Uterus (tissue), 2 donors: ENCODE measurements around the gene DAB2IP.

Source experiments
- POLR2A ChIP-seq, 2 donors: fragments of 450-650 bp; IDR thresholded peaks; one replicate each; pipeline ENCODE4 v1.6.1; 2016; ENCODE audit warnings: antibody characterized with exemption in 2 of 2, mild to moderate bottlenecking in 1 of 2, moderate library complexity in 1 of 2
- TF ChIP-seq, protein P1 (sequence below), 4 experiments: fragments of 200-600 bp in 2 of 4; fragments of 450-650 bp in 2 of 4; sonication (generic) in 2 of 4; IDR thresholded peaks; one replicate each; pipeline ENCODE4 v1.5.1; 2016 to 2019; ENCODE audit warnings: antibody characterized with exemption in 4 of 4, mild to moderate bottlenecking in 2 of 4, moderate library complexity in 1 of 4

DNA sequence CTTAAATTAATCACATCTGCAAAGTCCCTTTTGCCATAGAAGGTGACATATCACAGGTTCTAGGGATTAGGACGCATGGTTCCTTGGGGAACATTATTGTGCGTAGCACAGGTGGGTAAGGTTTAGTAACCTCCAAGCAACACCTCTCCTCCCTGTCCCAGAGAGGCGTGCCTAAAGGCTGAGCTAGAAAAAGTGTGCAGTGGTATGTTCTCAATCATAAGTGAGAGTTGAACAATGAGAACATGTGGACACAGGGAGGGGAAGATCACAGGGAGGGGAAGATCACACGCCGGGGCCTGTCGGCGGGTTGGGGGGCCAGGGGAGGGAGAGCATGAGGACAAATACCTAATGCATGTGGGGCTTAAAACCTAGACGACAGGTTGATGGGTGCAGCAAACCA is 14.9 kb downstream of the DAB2IP start:
- TF ChIP-seq POLR2A (IDR thresholded peaks at IDR 0.05) = no peak
- TF ChIP-seq, protein P1, sequence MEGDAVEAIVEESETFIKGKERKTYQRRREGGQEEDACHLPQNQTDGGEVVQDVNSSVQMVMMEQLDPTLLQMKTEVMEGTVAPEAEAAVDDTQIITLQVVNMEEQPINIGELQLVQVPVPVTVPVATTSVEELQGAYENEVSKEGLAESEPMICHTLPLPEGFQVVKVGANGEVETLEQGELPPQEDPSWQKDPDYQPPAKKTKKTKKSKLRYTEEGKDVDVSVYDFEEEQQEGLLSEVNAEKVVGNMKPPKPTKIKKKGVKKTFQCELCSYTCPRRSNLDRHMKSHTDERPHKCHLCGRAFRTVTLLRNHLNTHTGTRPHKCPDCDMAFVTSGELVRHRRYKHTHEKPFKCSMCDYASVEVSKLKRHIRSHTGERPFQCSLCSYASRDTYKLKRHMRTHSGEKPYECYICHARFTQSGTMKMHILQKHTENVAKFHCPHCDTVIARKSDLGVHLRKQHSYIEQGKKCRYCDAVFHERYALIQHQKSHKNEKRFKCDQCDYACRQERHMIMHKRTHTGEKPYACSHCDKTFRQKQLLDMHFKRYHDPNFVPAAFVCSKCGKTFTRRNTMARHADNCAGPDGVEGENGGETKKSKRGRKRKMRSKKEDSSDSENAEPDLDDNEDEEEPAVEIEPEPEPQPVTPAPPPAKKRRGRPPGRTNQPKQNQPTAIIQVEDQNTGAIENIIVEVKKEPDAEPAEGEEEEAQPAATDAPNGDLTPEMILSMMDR (IDR thresholded peaks at IDR 0.05) = no peak
